ENCODE results near the gene CDK18. TPM values are rescaled to one million over a fixed set of nuclear protein-coding genes. Genes with fewer than 3 reads are reported as not detected.
"Not testable (repeated sequence)": the region's sequence is repeated elsewhere in the genome, so short reads cannot be mapped to it uniquely, and the experiment has no call there.

Gene CDK18
- total RNA-seq, 1 donor from 2014 or later: 36.6 TPM

GRCh38 chr1:205476648-205477047, 27.8 kb upstream of the CDK18 start:
- Histone ChIP-seq H3K9me3 (no peaks in the 10 kb centered on the region), H3K4me3 (no peak overlapping the region), H3K27ac (no peak overlapping the region), H3K4me1 (peaks cover 4% of the 10 kb centered on the region), H3K27me3 (ENCODE audit: low read depth) (peaks cover 24% of the 10 kb centered on the region), H3K36me3 (no peaks in the 10 kb centered on the region)
- intact Hi-C loops (cut with DNase I): no loop called here
- no peak for TF ChIP-seq CTCF (IDR thresholded peaks at IDR 0.05)
- DNase-seq (no peak), ATAC-seq (no peak)

- H3K27ac ChIP-seq: peak overlapping the region; percentile 18
- intact Hi-C loops (cut with DNase I): no loop called here
- H3K27me3 ChIP-seq (ENCODE audit: low read depth): peaks cover 27% of the 10 kb centered on the region
- ATAC-seq (peak in 1 of 2 donors; percentile 13), DNase-seq (no peak)
- H3K9me3 ChIP-seq: no peaks in the 10 kb centered on the region
- no peak overlapping the region for H3K4me3 ChIP-seq
- H3K36me3 ChIP-seq: no peaks in the 10 kb centered on the region
- no peak for TF ChIP-seq CTCF (IDR thresholded peaks at IDR 0.05)
- H3K4me1 ChIP-seq: peaks cover 4% of the 10 kb centered on the region
Measured at GRCh38 chr1:205477121-205477758, 27.2 kb upstream of the CDK18 start.

- intact Hi-C loops (cut with DNase I): no loop called here
- TF ChIP-seq CTCF (IDR thresholded peaks at IDR 0.05): no peak
- ATAC-seq (peak; percentile 84 to 87), DNase-seq (peak; percentile 86)
- Histone ChIP-seq H3K27ac (peak overlapping the region; percentile 18), H3K9me3 (no peaks in the 10 kb centered on the region), H3K4me3 (no peak overlapping the region), H3K4me1 (peaks cover 4% of the 10 kb centered on the region), H3K27me3 (ENCODE audit: low read depth) (peaks cover 27% of the 10 kb centered on the region), H3K36me3 (no peaks in the 10 kb centered on the region)
Measured at GRCh38 chr1:205477759-205478247, 26.7 kb upstream of the CDK18 start.

GRCh38 chr1:205478985-205479384, 25.5 kb upstream of the CDK18 start:
- H3K9me3 ChIP-seq; H3K4me3 ChIP-seq; H3K27ac ChIP-seq; ATAC-seq; H3K36me3 ChIP-seq; DNase-seq; H3K4me1 ChIP-seq; intact Hi-C loops (cut with DNase I): not testable (repeated sequence)
- H3K27me3 ChIP-seq (ENCODE audit: low read depth): peaks cover 33% of the 10 kb centered on the region

GRCh38 chr1:205480349-205480985, 24.0 kb upstream of the CDK18 start:
- intact Hi-C loops (cut with DNase I): no loop called here
- no peak overlapping the region for H3K27ac ChIP-seq
- no peak overlapping the region for H3K4me3 ChIP-seq
- DNase-seq: no peak
- no peaks in the 10 kb centered on the region for H3K36me3 ChIP-seq
- no peak for ATAC-seq
- no peaks in the 10 kb centered on the region for H3K9me3 ChIP-seq
- peaks cover 4% of the 10 kb centered on the region for H3K4me1 ChIP-seq
- peaks cover 29% of the 10 kb centered on the region for H3K27me3 ChIP-seq (ENCODE audit: low read depth)
- no peak for TF ChIP-seq CTCF (IDR thresholded peaks at IDR 0.05)

- peaks cover 4% of the 10 kb centered on the region for H3K4me1 ChIP-seq
- H3K36me3 ChIP-seq: no peaks in the 10 kb centered on the region
- ATAC-seq (no peak), DNase-seq (no peak)
- no peak overlapping the region for H3K4me3 ChIP-seq
- H3K27me3 ChIP-seq (ENCODE audit: low read depth): peaks cover 29% of the 10 kb centered on the region
- no peak for TF ChIP-seq CTCF (IDR thresholded peaks at IDR 0.05)
- H3K9me3 ChIP-seq: no peaks in the 10 kb centered on the region
- intact Hi-C loops (cut with DNase I): no loop called here
- H3K27ac ChIP-seq: no peak overlapping the region
Measured at GRCh38 chr1:205481218-205481617, 23.3 kb upstream of the CDK18 start.

All from lower lobe of right lung (tissue), 2 donors.